Osteoblast (primary cell): ENCODE results near the gene KLK14. TPM values are rescaled to one million over a fixed set of nuclear protein-coding genes. Genes with fewer than 3 reads are reported as not detected.

Experiments used
- DNase-seq: peaks from one replicate; pipeline ENCODE4 v3.0.0; 2011; ENCODE audit warnings: low spot score, mixed read lengths; ENCODE audit not compliant: insufficient read length; ENCODE audit errors: missing footprints
- H2AFZ ChIP-seq: 2 replicates; pipeline ENCODE4 v1.6.0; 2011; ENCODE audit warnings: mild to moderate bottlenecking, low read length
- H3K27ac ChIP-seq: 2 replicates; pipeline ENCODE4 v1.5.1; 2011; ENCODE audit warnings: mild to moderate bottlenecking, low read depth, low read length, moderate library complexity
- H3K27me3 ChIP-seq: 2 replicates; pipeline ENCODE4 v1.6.0; 2012; ENCODE audit warnings: mild to moderate bottlenecking, control low read depth, inconsistent platforms, low read length, moderate library complexity; ENCODE audit not compliant: insufficient read depth
- H3K36me3 ChIP-seq: 2 replicates; pipeline ENCODE4 v1.5.1; 2011; ENCODE audit warnings: mild to moderate bottlenecking, low read length, control low read depth, moderate library complexity; ENCODE audit not compliant: insufficient read depth
- H3K4me1 ChIP-seq: 2 replicates; pipeline ENCODE4 v1.5.1; 2011; ENCODE audit warnings: mild to moderate bottlenecking, low read length, control low read depth, moderate library complexity; ENCODE audit not compliant: insufficient read depth
- H3K4me2 ChIP-seq: 2 replicates; pipeline ENCODE4 v1.6.0; 2011; ENCODE audit warnings: mild to moderate bottlenecking, low read length; ENCODE audit not compliant: insufficient read depth
- H3K4me3 ChIP-seq: fragments of 200-600 bp; sonication (generic); 3 replicates; pipeline ENCODE4 v1.5.1; 2012; ENCODE audit warnings: mild to moderate bottlenecking, low read length, inconsistent platforms; ENCODE audit not compliant: insufficient read depth
- H3K79me2 ChIP-seq: 2 replicates; pipeline ENCODE4 v1.6.0; 2012; ENCODE audit warnings: mild to moderate bottlenecking, low read length, control low read depth, inconsistent platforms; ENCODE audit not compliant: insufficient read depth
- H3K9me3 ChIP-seq: 2 replicates; pipeline ENCODE4 v1.5.1; 2011; ENCODE audit warnings: low read depth, low read length, control low read depth
- H4K20me1 ChIP-seq: 2 replicates; pipeline ENCODE4 v1.6.0; 2012; ENCODE audit warnings: mild to moderate bottlenecking, low read length, control low read depth; ENCODE audit not compliant: insufficient read depth
- CTCF ChIP-seq: IDR thresholded peaks from 2 replicates; pipeline ENCODE4 v1.5.1; 2011; ENCODE audit warnings: mild to moderate bottlenecking, low read depth, low read length, moderate library complexity; ENCODE audit errors: extremely low read depth
- total RNA-seq: library from RNA; depleted of rRNA; stranded (reverse); fragments of >200 nt; gene quantifications from 2 replicates; pipeline ENCODE4 v1.2.3, GENCODE V29; 2012

KLK14 gene
- total RNA-seq, 1 donor: not detected

- no peak overlapping the region for H3K4me3 ChIP-seq
- H3K79me2 ChIP-seq: peaks cover 18% of the 10 kb centered on the region
- no peak for TF ChIP-seq CTCF
- peaks cover 21% of the 10 kb centered on the region for H3K36me3 ChIP-seq
- DNase-seq: peak; percentile 43
- peaks cover 6% of the 10 kb centered on the region for H3K4me1 ChIP-seq
- H3K9me3 ChIP-seq: no peaks in the 10 kb centered on the region
- H2AFZ ChIP-seq: no peak overlapping the region
- H3K27me3 ChIP-seq: no peaks in the 10 kb centered on the region
- H3K27ac ChIP-seq: no peak overlapping the region
- no peak overlapping the region for H3K4me2 ChIP-seq
- H4K20me1 ChIP-seq: peaks cover 48% of the 10 kb centered on the region
Observed at GRCh38 chr19:51098365-51099046, 15.8 kb upstream of the KLK14 start.

- Histone ChIP-seq H3K4me3 (no peak overlapping the region), H4K20me1 (peaks cover 48% of the 10 kb centered on the region), H3K27ac (no peak overlapping the region), H3K36me3 (peaks cover 14% of the 10 kb centered on the region), H3K27me3 (no peaks in the 10 kb centered on the region), H3K4me2 (no peak overlapping the region), H3K79me2 (peaks cover 18% of the 10 kb centered on the region), H3K4me1 (peaks cover 6% of the 10 kb centered on the region), H3K9me3 (no peaks in the 10 kb centered on the region), H2AFZ (no peak overlapping the region)
- DNase-seq: no peak
- no peak for TF ChIP-seq CTCF
Observed at GRCh38 chr19:51097796-51098195, 15.1 kb upstream of the KLK14 start.

GRCh38 chr19:51097166-51097738, 14.6 kb upstream of the KLK14 start:
- peaks cover 45% of the 10 kb centered on the region for H4K20me1 ChIP-seq
- peak; percentile 98 for DNase-seq
- peaks cover 9% of the 10 kb centered on the region for H3K36me3 ChIP-seq
- no peaks in the 10 kb centered on the region for H3K9me3 ChIP-seq
- peak; percentile 66 for TF ChIP-seq CTCF
- H3K79me2 ChIP-seq: peaks cover 13% of the 10 kb centered on the region
- no peak overlapping the region for H2AFZ ChIP-seq
- no peak overlapping the region for H3K4me3 ChIP-seq
- peaks cover 6% of the 10 kb centered on the region for H3K4me1 ChIP-seq
- no peak overlapping the region for H3K4me2 ChIP-seq
- H3K27me3 ChIP-seq: no peaks in the 10 kb centered on the region
- no peak overlapping the region for H3K27ac ChIP-seq

GRCh38 chr19:51096473-51097165, 13.9 kb upstream of the KLK14 start:
- no peak overlapping the region for H3K4me3 ChIP-seq
- no peaks in the 10 kb centered on the region for H3K9me3 ChIP-seq
- no peaks in the 10 kb centered on the region for H3K27me3 ChIP-seq
- H3K79me2 ChIP-seq: peaks cover 13% of the 10 kb centered on the region
- H3K4me2 ChIP-seq: no peak overlapping the region
- no peak overlapping the region for H3K27ac ChIP-seq
- peaks cover 48% of the 10 kb centered on the region for H4K20me1 ChIP-seq
- peaks cover 6% of the 10 kb centered on the region for H3K4me1 ChIP-seq
- H2AFZ ChIP-seq: no peak overlapping the region
- H3K36me3 ChIP-seq: peaks cover 7% of the 10 kb centered on the region
- peak; percentile 86 for DNase-seq
- TF ChIP-seq CTCF: peak; percentile 24
